ENCODE measurements around the gene ALDH3B2. TPM values are rescaled to one million over a fixed set of nuclear protein-coding genes. Genes with fewer than 3 reads are reported as not detected.

Gene ALDH3B2
- total RNA-seq, 4 donors from 2014 or later: not detected

DNA sequence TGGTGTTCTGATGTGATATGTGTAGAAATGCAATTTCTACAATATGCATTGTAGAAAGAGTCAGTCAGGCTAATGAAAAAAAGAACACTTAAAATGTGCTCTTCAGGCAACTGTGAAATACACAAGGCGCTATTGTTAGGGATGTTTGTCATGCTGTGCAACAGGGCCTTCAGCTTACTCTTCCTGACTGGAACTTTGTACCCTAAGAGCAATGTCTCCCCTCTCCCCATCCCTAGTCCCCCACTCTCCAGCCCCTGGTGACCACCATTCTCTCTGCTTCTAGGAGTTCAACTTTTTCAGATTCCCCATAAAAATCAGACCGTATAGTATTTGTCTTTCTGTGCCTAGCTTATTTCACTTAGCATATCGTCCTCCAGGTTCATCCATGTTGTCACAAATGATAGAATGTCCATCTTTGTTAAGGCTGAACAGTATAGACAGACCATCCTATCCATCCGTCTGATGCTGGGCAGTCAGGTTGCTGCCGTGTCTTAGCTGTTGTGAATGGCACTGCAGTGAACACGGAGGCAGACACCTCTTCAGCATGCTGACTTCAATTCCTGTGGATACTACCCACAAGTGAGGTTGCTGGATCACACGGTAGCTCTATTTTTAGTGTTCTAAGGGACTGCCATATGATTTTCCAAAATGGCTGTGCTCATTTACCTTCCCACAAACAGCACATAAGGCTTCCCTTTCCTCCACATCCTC lies 57.0 kb downstream of the ALDH3B2 start:
- Histone ChIP-seq H3K9me3 (no peaks in the 10 kb centered on the region), H3K4me1 (peaks cover 0 to 16% (median 10%) of the 10 kb centered on the region in 4 donors), H3K4me3 (no peak overlapping the region), H3K27ac (no peak overlapping the region), H3K36me3 (peaks cover 0 to 5% (median 0%) of the 10 kb centered on the region in 3 donors), H3K27me3 (peaks cover 0 to 5% of the 10 kb centered on the region in 2 donors)
- no peak for DNase-seq
- no peak for TF ChIP-seq POLR2A (IDR thresholded peaks at IDR 0.05)
- TF ChIP-seq, protein P1, sequence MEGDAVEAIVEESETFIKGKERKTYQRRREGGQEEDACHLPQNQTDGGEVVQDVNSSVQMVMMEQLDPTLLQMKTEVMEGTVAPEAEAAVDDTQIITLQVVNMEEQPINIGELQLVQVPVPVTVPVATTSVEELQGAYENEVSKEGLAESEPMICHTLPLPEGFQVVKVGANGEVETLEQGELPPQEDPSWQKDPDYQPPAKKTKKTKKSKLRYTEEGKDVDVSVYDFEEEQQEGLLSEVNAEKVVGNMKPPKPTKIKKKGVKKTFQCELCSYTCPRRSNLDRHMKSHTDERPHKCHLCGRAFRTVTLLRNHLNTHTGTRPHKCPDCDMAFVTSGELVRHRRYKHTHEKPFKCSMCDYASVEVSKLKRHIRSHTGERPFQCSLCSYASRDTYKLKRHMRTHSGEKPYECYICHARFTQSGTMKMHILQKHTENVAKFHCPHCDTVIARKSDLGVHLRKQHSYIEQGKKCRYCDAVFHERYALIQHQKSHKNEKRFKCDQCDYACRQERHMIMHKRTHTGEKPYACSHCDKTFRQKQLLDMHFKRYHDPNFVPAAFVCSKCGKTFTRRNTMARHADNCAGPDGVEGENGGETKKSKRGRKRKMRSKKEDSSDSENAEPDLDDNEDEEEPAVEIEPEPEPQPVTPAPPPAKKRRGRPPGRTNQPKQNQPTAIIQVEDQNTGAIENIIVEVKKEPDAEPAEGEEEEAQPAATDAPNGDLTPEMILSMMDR (IDR thresholded peaks at IDR 0.05): no peak

DNA sequence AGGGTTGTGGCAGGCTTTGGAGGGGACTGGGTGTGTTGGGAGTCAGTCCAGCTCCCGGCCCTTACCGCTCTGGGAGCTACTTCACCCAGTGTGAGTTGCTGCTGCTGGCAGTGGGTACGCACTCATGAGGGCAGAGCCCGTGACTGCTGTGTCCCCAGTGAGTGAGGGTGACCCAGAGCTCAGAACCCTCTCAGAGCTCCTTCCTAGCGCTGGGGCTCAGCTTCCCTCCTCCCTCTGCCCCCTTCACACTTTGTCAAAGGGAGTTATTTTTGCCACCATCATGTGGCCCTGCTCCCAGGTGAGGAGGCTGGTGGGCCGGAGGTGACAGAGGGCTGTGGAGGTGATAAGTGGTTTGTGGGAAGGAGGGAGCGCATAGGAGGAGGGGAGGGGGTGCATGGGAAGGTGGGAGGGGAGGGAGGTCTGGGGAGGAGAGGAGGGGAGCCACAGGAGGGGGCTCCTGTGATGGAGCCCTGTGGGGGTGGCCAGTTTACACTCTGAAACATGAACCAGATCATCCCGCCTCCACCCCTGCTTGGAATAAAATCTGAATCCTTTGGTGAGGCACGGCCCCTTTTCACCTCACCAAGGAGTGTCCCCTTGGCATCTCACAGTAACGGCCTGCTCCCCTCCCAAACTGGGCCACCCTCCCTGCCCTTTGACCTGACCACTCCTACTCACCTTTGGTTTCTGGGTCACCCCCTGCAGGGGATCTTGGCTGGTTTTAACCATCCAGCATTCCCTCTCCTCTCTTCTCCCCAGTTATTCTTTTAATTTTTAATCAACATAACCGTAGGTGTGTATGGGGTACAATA lies 57.8 kb downstream of the ALDH3B2 start:
- DNase-seq: no peak
- Histone ChIP-seq H3K4me3 (no peak overlapping the region), H3K4me1 (peaks cover 0 to 16% (median 10%) of the 10 kb centered on the region in 4 donors), H3K9me3 (no peaks in the 10 kb centered on the region), H3K36me3 (peaks cover 0 to 12% (median 0%) of the 10 kb centered on the region in 3 donors), H3K27me3 (peaks cover 0 to 5% of the 10 kb centered on the region in 2 donors), H3K27ac (no peak overlapping the region)
- TF ChIP-seq, protein P1 (IDR thresholded peaks at IDR 0.05): no peak
- no peak for TF ChIP-seq POLR2A (IDR thresholded peaks at IDR 0.05)

DNA sequence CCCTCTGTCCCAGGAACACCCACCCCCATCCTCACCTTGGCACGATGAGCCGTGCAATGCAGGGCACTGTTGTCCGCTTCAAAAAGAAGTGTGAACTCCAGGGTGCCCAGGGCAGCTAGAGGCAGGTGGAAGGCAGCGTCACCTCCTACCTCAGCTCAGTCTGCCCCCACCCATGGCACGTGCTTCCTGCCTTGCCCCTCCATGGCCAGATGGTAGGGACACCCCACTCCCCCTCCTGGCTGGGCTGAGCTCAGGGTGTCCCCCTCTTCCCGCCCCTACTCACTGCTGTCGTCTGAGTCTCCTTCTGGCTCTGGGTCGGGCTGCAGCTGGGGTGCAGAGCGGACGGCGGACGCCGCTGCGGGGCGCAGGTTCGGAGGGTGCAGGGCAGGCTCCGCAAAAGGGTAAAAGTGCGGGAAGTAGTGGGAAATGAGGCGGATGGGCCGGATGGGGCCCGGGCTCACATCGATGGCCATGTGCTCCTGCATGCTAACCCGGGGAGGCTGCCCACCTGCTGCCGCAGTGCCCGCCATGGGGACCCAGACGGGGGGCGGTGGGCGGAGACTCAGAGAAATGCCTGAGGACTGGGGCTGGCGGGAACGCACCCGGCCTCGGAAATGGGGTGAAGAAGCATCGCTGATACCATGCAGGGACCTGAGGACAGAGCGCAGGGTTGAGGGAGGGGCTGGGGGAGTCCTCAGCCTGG lies 58.5 kb downstream of the ALDH3B2 start:
- no peak for TF ChIP-seq POLR2A (IDR thresholded peaks at IDR 0.05)
- TF ChIP-seq, protein P1 (IDR thresholded peaks at IDR 0.05): no peak
- Histone ChIP-seq H3K9me3 (no peaks in the 10 kb centered on the region), H3K36me3 (peaks cover 0 to 20% (median 0%) of the 10 kb centered on the region in 3 donors), H3K4me1 (peaks cover 0 to 16% (median 10%) of the 10 kb centered on the region in 4 donors), H3K27me3 (peaks cover 0 to 5% of the 10 kb centered on the region in 2 donors), H3K4me3 (no peak overlapping the region), H3K27ac (no peak overlapping the region)
- DNase-seq: no peak

DNA sequence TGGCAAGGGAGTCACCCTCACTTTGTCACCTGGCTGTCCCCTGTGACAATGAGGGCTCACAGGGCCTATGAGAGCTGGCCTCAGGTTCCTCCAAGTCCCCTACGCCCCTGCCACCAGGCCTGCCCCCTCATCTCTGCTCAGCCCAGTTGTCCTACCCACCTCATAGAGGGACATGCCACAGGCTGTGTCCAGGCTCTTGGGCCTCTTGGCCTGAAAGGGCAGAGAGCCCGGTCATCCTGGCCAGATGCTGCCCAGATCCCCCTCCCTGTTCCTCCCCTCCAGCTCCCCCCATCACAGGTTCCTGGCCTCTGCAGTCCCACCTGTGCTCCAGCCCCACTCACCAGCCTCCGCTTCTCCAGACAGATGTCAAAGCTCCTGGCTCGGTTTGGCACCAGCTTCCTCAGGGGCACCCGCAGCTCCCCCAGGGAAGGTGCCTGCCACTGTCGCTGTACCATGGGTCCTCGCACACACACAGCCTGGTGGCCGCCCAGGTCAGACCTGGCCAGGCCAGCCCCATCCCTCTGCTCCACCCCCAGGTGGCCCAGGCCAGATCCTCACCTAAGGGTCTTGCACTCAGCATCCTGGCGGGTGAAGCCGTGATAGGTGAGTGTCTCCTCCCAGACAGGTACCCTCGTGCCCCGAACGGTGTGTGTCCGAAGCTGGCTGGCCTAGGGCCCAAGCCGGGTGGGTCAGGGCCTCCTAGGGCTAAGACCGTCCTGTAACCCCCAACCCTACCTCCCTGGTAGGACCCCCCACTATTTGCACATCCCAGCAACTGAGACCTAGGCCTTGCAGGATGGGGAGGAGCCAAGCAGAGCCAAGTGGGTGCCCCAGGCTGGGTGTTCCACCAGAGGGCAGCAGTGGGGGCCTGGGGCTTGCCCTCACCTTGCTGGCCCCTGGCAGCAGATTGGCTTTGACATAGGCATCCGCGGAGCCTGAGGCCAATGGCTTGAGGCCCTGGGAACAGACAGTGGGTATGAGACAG lies 59.4 kb downstream of the ALDH3B2 start:
- peaks cover 0 to 16% (median 10%) of the 10 kb centered on the region in 4 donors for H3K4me1 ChIP-seq
- no peaks in the 10 kb centered on the region for H3K9me3 ChIP-seq
- H3K27ac ChIP-seq: peak overlapping the region; percentile 70 to 91 (median 82)
- H3K4me3 ChIP-seq: peak overlapping the region in 1 of 4 donors; percentile 42
- DNase-seq: peak in 1 of 3 donors; percentile 74
- peaks cover 0 to 5% of the 10 kb centered on the region in 2 donors for H3K27me3 ChIP-seq
- H3K36me3 ChIP-seq: peaks cover 0 to 28% (median 0%) of the 10 kb centered on the region in 3 donors
- no peak for TF ChIP-seq POLR2A (IDR thresholded peaks at IDR 0.05)
- TF ChIP-seq, protein P1 (IDR thresholded peaks at IDR 0.05): peak in 4 of 6 experiments; percentile 36 to 70 (median 62)

Measured in Peyer's patch (tissue), 4 donors.